ENCODE data around the gene ATPAF2.

The ATPAF2 gene

DNA sequence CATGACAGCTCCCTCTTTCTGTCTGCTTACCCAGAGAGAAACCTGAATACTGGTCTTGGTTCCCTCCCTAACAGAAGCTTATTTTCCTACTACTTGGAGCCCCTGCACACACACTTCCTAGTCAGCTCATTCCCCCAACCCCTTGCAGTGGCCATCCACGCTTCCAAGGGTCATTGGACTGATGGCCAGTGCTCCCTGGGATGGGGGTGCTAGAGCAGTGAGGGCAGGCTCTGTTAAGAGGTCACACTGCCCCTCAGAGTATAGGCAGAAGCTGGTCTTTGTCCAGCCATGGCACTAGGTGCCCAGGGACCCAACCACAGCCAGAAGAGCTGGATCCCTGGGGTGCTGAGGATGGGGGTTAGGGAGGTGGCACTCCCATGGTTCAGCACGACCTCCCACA, 53.8 kb downstream of the ATPAF2 start:
- no peak for DNase-seq (ENCODE audit: low spot score)

DNA sequence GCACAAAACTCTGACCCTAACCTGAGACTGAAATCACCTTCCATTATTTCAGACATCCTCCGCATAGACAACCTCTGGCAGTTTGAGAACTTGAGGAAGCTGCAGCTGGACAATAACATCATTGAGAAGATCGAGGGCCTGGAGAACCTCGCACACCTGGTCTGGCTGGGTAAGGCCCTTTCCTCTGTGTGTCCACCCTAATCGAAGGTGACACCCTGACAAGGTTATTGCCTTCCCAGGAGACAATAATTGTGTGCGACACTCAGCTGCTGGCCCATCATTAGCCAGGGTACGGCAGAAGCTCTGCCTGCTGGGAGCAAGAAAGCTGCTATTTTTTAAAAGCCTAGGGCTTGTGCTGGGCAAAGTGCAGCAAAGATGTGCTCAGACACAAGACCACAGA, 55.2 kb downstream of the ATPAF2 start:
- no peak for DNase-seq (ENCODE audit: low spot score)

DNA sequence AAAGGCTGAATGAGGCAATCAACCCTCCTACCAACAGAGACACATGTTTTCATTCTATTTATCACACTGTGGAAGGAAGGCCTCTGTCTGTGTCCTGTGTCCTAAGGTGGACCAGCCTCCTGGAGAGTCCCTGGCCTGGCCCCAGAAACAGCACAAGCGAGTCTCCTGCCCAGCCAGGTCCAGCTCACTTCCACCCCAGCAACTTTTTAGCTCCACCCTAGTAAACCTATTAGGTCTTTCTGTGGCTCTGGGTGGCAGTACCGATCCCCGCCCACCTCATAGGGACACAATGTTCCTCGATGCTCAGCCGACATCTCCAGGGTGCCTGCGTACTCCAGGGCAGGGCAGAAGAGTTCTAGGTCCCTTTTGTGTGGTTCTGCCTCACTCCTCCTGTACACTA, 55.6 kb downstream of the ATPAF2 start:
- DNase-seq (ENCODE audit: low spot score): no peak

DNA sequence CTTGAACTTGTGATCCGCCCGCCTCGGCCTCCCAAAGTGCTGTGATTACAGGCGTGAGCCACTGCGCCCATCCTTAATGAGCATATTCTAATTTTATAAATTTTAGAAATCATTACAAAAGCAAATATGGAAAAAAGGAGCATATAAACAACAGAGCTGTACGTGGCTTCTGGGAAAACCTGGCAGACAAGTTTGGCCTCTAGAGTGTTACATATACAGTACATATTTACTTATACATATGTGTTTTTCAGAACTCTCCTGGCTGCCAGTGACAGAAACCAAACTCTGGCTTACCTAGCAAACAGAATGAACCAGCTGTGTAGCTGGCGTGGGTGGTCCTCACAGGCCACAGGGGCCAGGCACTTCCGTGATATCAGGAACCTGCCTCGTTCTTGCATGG, 56.2 kb downstream of the ATPAF2 start:
- no peak for DNase-seq (ENCODE audit: low spot score)

DNA sequence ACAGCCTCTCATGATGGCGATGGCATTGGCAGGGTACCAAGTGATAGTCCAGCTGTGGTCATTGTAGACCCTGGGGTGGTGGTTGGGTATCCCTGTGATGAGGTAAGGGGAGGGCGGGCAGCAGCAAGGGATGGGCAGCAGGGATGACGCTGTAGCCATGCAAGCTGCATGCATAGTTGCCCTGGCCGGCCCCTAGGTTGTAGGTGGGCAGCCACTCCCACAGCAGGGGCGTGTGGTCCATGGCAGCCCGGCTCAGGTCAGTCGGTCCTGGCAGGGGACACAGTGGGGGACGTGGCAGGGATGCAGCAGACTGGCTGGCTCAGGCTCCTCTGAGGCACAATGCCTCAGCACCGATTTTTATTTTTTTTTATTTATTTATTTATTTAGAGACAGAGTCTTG, 57.6 kb downstream of the ATPAF2 start:
- no peak for DNase-seq (ENCODE audit: low spot score)

DNA sequence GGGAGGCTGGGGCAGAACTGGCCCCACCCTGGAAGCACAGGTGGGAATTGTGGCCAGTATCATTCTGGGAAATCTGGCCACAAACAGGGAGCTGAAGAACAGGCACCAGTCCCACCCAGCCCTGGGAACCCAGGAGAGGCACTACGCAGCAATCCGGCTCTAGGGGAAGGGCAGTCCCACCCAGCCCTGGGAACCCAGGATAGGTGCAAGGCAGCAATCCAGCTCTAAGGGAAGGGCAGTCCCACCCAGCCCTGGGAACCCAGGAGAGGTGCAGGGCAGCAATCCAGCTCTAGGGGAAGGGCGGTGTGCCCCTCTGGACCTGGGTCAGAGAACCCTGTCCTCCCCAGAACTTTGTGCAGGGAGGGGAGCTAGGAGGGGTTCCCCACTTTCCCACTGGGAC, 59.2 kb downstream of the ATPAF2 start:
- DNase-seq (ENCODE audit: low spot score): no peak

DNA sequence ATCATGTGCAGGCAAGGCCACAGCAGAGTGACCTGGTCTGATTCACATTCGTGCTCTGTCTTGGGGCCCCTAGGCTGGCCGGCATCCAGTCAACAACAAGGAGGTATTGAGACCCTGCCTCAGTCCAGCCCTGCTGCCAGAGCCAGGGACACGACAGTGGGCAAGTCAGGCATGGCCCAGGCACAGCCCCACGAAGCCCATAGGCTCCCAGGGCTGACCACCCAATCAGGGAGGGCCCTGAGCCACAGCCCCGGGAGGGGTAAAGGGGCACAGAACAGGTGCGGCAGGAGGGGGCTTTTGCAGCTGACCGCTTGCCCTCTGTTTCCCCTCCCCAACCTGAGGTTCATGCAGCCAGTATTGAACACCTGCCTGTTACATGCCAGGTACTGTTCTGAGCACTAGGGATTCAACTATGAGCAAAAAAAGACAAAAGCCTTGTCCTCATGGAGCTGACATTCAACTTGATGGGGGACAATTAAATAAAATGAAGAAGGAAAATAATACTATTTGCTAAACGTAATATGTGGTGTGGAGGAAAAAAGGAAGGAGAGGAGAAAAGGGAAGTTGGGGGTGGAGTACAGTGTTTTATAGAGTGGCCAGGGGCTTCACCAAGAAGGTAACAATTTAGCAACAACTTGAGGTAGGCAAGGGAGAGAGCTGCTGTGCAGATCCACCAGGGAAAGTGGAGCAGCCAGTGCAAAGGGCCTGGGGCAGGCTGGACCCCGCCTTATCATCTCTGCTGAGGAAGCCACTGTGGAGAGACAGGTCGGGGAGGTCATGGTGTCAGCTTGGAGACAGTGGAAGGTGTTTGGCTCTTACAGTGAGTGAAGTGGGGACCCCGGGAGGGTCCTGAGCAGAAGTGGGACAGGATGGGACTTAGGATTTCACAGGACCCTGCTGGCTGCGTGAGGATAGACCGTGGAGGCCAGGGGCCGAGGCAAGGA, 60.2 kb downstream of the ATPAF2 start:
- DNase-seq (ENCODE audit: low spot score): no peak

DNA sequence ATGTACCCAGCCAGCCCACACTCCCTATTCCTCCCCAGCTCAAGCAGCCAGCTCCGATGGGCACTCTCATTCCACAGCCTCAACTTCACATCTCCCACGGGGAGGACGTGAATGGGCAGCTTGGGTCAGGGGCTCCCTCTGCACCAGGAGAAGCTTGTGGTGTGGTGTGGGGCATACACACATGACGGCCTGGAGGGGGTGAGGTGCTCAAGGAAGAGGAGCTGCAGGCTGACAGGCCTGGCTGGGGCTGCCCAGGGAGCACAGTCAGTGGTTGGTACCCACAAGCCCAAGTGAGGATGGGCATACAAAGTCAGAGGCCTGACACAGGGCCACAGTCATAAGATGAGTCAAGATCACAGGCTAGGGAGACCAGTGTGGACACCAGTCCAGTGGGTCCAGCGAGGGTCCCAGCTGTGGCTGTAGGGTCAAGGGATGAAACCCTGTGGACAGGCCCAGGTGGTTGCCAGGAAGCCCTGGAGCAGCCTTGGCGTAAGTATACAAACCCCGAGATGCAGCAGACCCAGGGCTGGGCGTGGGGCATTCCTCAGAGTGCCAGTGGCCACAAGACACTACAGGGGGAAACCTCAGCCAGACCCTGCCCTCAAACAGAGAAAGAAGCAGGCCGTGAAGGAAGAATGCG, 61.9 kb downstream of the ATPAF2 start:
- DNase-seq (ENCODE audit: low spot score): no peak

DNA sequence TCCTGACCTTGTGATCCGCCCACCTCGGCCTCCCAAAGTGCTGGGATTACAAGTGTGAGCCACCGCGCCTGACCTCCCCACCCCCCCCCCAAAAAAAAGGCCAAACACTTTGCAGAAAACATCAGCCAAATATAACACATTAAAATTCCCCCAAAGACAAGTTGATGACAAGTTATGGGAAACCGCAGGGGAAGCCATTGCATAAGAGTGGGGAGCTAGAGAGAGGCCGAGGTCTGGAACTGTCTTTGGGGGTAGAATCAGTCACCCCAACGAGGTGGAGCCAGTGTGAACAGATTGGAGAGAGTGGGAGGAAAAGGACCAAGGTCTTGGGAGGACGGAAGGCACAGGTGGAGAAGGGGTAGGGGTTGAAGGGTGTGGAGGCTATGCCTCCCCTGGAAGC, 63.5 kb downstream of the ATPAF2 start:
- no peak for DNase-seq (ENCODE audit: low spot score)

DNA sequence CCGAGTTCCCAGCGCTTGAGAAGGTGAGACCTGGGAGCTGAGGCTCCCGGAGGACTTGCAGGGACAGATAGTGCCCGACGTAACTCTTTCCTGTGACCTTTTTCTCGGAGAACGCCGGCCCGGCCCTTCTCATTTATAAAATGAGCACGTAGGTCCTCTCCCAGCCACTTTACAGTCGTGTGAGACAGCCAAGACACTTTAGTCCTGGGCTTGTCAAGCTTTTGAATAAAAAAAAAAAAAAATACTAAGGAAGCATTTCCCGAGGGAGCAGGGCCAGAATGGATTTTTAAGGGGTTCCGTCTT, 66.1 kb downstream of the ATPAF2 start:
- no peak for DNase-seq (ENCODE audit: low spot score)

DNA sequence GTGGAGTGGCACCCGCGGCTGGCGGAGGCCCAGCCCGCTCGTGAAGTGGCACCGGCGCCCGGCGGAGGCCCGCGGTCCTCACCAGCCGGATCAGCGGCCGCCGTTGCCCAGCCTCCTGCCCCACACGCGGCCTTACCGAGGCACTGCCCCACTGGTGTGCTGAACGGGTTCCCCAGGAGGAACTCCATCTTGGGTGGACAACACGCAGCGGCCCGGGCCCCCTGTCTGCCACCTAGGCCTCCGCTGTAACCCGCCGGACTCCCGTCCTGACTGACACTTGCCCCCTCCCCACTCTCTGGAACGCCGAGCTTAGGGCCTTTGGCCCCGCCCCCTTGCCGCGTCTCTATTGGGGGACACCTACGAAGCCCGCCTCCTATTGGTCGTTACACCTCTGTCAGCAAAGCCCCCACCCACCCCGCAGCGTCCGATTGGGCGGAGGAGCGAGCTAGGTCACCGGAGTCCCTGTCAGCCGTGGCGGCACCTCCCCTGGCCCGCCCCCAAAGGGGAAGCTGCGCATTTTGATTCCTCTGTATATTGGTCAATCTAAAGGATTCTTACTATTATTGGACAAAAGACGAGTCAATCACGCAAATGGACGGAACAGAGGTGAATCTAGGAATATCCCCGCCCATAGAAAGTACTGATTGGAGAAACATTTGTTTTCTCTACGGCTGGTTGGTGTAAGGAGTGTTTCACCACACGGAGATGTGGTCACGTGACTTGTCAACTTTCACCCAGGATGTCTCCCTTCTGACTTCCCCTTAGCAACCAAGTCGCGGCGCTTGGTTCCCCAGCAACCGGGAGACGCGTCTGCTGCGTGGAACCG, 66.6 kb downstream of the ATPAF2 start, which contains the start of the genes DRC3 and TOM1L2:
Gene DRC3, plus strand, starts transcription at position 737 of the 826 bp plus-strand sequence. CDS start 4,737 bp downstream, outside the sequence.
Gene TOM1L2, minus strand, starts transcription at position 275 of the 826 bp plus-strand sequence. Its CDS starts 87 bp downstream, at position 188.
- DNase-seq (ENCODE audit: low spot score): peak; percentile 99

DNA sequence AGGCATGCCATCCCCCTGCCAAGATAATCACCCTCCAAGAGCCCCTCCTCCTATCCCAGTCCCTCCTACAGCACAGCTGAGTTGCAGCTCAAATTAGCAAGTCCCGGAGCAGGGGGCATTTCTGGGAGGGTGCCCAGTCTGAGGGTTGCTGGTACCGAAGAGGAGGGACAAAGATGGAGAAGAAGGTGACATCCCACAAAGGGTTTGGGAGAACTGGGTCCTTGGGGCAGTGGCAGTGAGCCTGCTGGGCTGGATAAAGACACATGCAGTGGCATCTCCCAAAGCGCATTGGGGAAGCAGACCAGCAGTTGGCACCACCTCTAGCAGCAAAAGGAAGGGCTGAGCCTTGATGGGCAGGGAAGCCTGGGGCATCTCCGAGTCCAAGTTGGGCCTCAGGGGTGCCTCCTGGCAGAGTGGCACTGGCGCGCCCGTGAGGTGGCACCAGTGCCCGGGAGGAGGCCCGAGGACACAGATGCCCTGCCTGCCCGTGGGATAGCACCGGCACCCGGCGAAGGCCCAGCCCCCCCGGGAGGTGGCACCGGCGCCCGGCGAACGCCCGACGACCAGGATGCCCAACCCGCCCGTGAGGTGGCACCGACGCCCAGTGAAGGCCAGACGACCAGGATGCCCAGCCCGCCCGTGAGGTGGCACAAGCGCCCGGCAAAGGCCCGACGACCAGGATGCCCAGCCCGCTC, 67.4 kb downstream of the ATPAF2 start:
- no peak for DNase-seq (ENCODE audit: low spot score)

DNA sequence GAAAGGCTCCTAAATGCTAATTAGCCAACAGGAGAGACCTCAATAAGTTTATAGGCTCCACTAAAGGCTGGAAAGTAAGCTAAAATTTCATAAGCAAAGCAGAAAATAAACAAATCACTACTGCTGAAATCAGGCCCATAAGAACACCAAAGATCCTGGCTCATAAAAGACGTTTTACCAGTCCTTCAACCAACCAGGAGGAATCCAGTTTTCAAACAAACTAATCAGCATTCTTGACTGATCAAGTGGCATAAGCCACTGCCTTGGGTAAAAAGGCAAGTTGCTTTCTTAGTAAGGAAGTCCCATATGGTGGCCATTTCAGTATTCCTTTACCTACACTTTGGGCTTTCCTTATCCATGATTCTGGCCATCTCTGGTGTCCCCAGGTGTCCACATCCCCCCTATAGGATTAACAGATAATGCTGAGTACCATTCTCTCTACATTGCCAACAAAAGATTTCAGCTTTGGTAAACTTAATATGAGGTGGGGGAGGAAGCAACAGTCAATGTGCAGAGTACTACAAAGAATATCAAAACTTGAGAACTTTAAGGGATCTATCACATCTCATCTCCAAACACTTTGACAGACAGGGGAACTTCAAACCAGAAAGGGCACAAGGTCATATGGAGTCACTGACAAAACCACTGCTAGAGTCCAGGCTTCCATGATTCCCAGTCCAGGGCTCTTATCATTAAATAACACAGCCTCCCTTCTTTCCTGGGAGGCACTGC, 68.1 kb downstream of the ATPAF2 start:
- no peak for DNase-seq (ENCODE audit: low spot score)
